Tibial artery (tissue), 4 donors: Measurements from ENCODE around the gene POLR2A.

Experiments used
- DNase-seq, 2 donors: peaks; one replicate each; pipeline ENCODE4 v3.0.0-alpha.2; 2019
- H3K27ac ChIP-seq, 2 donors: fragments of 200-600 bp; sonication (generic) in 1 of 2; 1 replicate in 1 of 2; 2 replicates in 1 of 2; pipeline ENCODE4 v1.5.1; 2018 to 2019; ENCODE audit warnings: mild to moderate bottlenecking in 1 of 2
- H3K27me3 ChIP-seq, 2 donors: fragments of 200-600 bp; sonication (generic) in 1 of 2; one replicate each; pipeline versions ENCODE4 v1.5.1 to v1.6.0; 2016 to 2019
- H3K36me3 ChIP-seq, 3 donors: fragments of 200-600 bp; sonication (generic) in 2 of 3; one replicate each; pipeline ENCODE4 v1.5.1; 2016 to 2019; ENCODE audit warnings: mild to moderate bottlenecking in 2 of 3
- H3K4me1 ChIP-seq, 4 donors: fragments of 200-600 bp; sonication (generic) in 2 of 4; 1 replicate in 3 of 4; 2 replicates in 1 of 4; pipeline ENCODE4 v1.5.1; 2016 to 2019
- H3K4me3 ChIP-seq, 2 donors: fragments of 200-600 bp; sonication (generic) in 1 of 2; 1 replicate in 1 of 2; 2 replicates in 1 of 2; pipeline ENCODE4 v1.5.1; 2018 to 2019; ENCODE audit warnings: mild to moderate bottlenecking in 2 of 2
- H3K9me3 ChIP-seq, 3 donors: fragments of 200-600 bp; sonication (generic) in 1 of 3; one replicate each; pipeline ENCODE4 v1.5.1; 2016 to 2019
- CTCF ChIP-seq, 2 experiments: fragments of 200-600 bp in 1 of 2; fragments of 450-650 bp in 1 of 2; IDR thresholded peaks; one replicate each; pipeline ENCODE4 v1.5.1; 2017 to 2019; ENCODE audit warnings: antibody characterized with exemption in 2 of 2, mild to moderate bottlenecking in 1 of 2, moderate library complexity in 1 of 2
- intact Hi-C: fragments of 100-400 bp; cut with DNase I; formaldehyde crosslinking; loops from one replicate; pipeline ENCODE4 v1.15.0; 2023; ENCODE audit warnings: low total_unique reads

Gene POLR2A

GRCh38 chr17:7484067-7484918 lies at the start of gene POLR2A:
POLR2A (plus strand) TSS chr17:7484366.
- Histone ChIP-seq H3K36me3 (no peaks in the 10 kb centered on the region), H3K27ac (peak within 1 kb of the TSS; percentile 99 to 100), H3K27me3 (no peaks in the 10 kb centered on the region), H3K4me1 (peaks cover 0 to 60% (median 45%) of the 10 kb centered on the region in 4 donors), H3K4me3 (peak within 1 kb of the TSS; percentile 63 to 69), H3K9me3 (no peaks in the 10 kb centered on the region)
- no peak for TF ChIP-seq CTCF (IDR thresholded peaks at IDR 0.05)
- DNase-seq, result peak; percentile 98 to 100
- intact Hi-C loops, result no loop called here

GRCh38 chr17:7435676-7436555 lies 48.2 kb upstream of the POLR2A start:
- no peak for DNase-seq
- H3K27ac ChIP-seq, result peak overlapping the region; percentile 59 to 65
- H3K27me3 ChIP-seq, result peaks cover 3 to 36% of the 10 kb centered on the region in 2 donors
- no peaks in the 10 kb centered on the region for H3K36me3 ChIP-seq
- intact Hi-C loops, result loop anchor here (5.0 kb wide), 3 partner anchors 41 to 126 kb away; partner anchors contain the start of genes KCTD11, SENP3 and ZBTB4
- H3K4me1 ChIP-seq, result peaks cover 0 to 56% (median 47%) of the 10 kb centered on the region in 4 donors
- H3K9me3 ChIP-seq, result no peaks in the 10 kb centered on the region
- peak overlapping the region; percentile 55 to 71 for H3K4me3 ChIP-seq
- no peak for TF ChIP-seq CTCF (IDR thresholded peaks at IDR 0.05)

- peaks cover 3 to 45% of the 10 kb centered on the region in 2 donors for H3K27me3 ChIP-seq
- peak overlapping the region; percentile 55 to 71 for H3K4me3 ChIP-seq
- no peaks in the 10 kb centered on the region for H3K9me3 ChIP-seq
- intact Hi-C loops, result loop anchor here (5.0 kb wide), 3 partner anchors 41 to 126 kb away; partner anchors contain the start of genes KCTD11, SENP3 and ZBTB4
- peak; percentile 58 to 88 for DNase-seq
- peak overlapping the region; percentile 59 to 61 for H3K27ac ChIP-seq
- peaks cover 0 to 60% (median 48%) of the 10 kb centered on the region in 4 donors for H3K4me1 ChIP-seq
- H3K36me3 ChIP-seq, result no peaks in the 10 kb centered on the region
- TF ChIP-seq CTCF (IDR thresholded peaks at IDR 0.05), result peak; percentile 86 to 88
Observed at GRCh38 chr17:7436556-7437368, 47.4 kb upstream of the POLR2A start.

GRCh38 chr17:7437369-7437863 lies 46.8 kb upstream of the POLR2A start:
- peaks cover 0 to 60% (median 48%) of the 10 kb centered on the region in 4 donors for H3K4me1 ChIP-seq
- peak overlapping the region; percentile 55 to 71 for H3K4me3 ChIP-seq
- H3K36me3 ChIP-seq, result no peaks in the 10 kb centered on the region
- no peak overlapping the region for H3K27ac ChIP-seq
- TF ChIP-seq CTCF (IDR thresholded peaks at IDR 0.05), result no peak
- H3K27me3 ChIP-seq, result peaks cover 3 to 45% of the 10 kb centered on the region in 2 donors
- no peak for DNase-seq
- H3K9me3 ChIP-seq, result no peaks in the 10 kb centered on the region
- intact Hi-C loops, result loop anchor here (5.0 kb wide), 3 partner anchors 40 to 125 kb away; partner anchors contain the start of genes KCTD11, SENP3 and ZBTB4
